Activated CD4-positive, alpha-beta T cell treated with anti-CD3 and anti-CD28 coated beads for 1 hour (primary cell): ENCODE measurements around the gene SEC14L1.
"Not testable (repeated sequence)": the region's sequence is repeated elsewhere in the genome, so short reads cannot be mapped to it uniquely, and the experiment has no call there.

Source experiments
- DNase-seq: peaks from one replicate; pipeline ENCODE4 v3.0.0-alpha.2; 2020

SEC14L1 gene

GRCh38 chr17:77142689-77143088 is 1.9 kb downstream of the SEC14L1 start:
- no peak for DNase-seq

- DNase-seq: no peak
These were observed 2.5 kb downstream of the SEC14L1 start for GRCh38 chr17:77143306-77143705.

- no peak for DNase-seq
These were observed 3.5 kb downstream of the SEC14L1 start for GRCh38 chr17:77144227-77144626.

GRCh38 chr17:77145224-77145611 is 4.4 kb downstream of the SEC14L1 start:
- DNase-seq: no peak

GRCh38 chr17:77145612-77146245 is 5.0 kb downstream of the SEC14L1 start:
- no peak for DNase-seq

GRCh38 chr17:77146246-77146632 is 5.5 kb downstream of the SEC14L1 start:
- no peak for DNase-seq

GRCh38 chr17:77146882-77147281 is 6.1 kb downstream of the SEC14L1 start:
- no peak for DNase-seq

GRCh38 chr17:77147357-77147801 is 6.6 kb downstream of the SEC14L1 start:
- no peak for DNase-seq

- no peak for DNase-seq
These were observed 7.5 kb downstream of the SEC14L1 start for GRCh38 chr17:77148077-77148939.

GRCh38 chr17:77148940-77149510 is 8.3 kb downstream of the SEC14L1 start:
- DNase-seq: no peak

GRCh38 chr17:77150196-77150595 is 9.4 kb downstream of the SEC14L1 start:
- DNase-seq: no peak

- DNase-seq: no peak
These were observed 10.4 kb downstream of the SEC14L1 start for GRCh38 chr17:77151186-77151585.

- DNase-seq: not testable (repeated sequence)
These were observed 11.3 kb downstream of the SEC14L1 start for GRCh38 chr17:77152056-77152455.

- no peak for DNase-seq
These were observed 12.7 kb downstream of the SEC14L1 start for GRCh38 chr17:77153472-77153871.

- no peak for DNase-seq
These were observed 13.3 kb downstream of the SEC14L1 start for GRCh38 chr17:77153999-77154586.

- DNase-seq: no peak
These were observed 14.4 kb downstream of the SEC14L1 start for GRCh38 chr17:77155125-77155524.

GRCh38 chr17:77157766-77158165 is 17.0 kb downstream of the SEC14L1 start:
- not testable (repeated sequence) for DNase-seq

GRCh38 chr17:77160091-77160874 is 19.5 kb downstream of the SEC14L1 start:
- no peak for DNase-seq

- no peak for DNase-seq
These were observed 20.2 kb downstream of the SEC14L1 start for GRCh38 chr17:77160875-77161530.

GRCh38 chr17:77161953-77162352 is 21.2 kb downstream of the SEC14L1 start:
- no peak for DNase-seq

- no peak for DNase-seq
These were observed 22.2 kb downstream of the SEC14L1 start for GRCh38 chr17:77163001-77163400.
